Tongue (tissue), 2 donors: ENCODE data around the gene UGT1A8. TPM values are rescaled to one million over a fixed set of nuclear protein-coding genes. Genes with fewer than 3 reads are reported as not detected.
A peak's percentile ranks its signal among the peaks of the same experiment; 100 is the strongest.
"Not testable (repeated sequence)": the region's sequence is repeated elsewhere in the genome, so short reads cannot be mapped to it uniquely, and the experiment has no call there.

ENCODE experiments used
- DNase-seq: peaks from one replicate; pipeline ENCODE4 v3.0.0-alpha.2; 2015
- total RNA-seq: library from RNA; depleted of rRNA; stranded (reverse); fragments of >200 nt; gene quantifications from one replicate; pipeline ENCODE4 v1.2.3, GENCODE V29; 2014

The UGT1A8 gene
- total RNA-seq, 1 donor from 2014 or later, result 0.31 TPM

DNA sequence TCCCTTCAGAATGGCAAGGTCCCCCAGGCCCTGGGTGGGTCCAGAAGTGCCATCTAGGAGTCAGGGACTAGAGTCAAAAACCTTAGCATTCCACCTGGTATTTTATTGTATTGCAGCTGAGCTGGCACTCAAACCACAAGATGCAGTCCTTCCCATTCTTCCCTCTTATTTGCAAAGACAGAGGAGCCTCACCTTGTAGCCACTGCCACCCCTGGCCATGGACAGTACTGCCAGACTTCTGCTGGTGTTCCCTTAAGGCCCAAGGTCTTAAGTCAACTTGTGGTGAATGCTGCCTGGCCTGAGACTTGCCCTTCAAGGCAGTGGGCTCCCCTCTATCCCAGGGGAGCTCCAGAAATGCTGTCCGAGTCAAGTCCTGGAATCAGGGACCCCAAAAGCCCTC is 25.7 kb downstream of the UGT1A8 start:
- no peak for DNase-seq

DNA sequence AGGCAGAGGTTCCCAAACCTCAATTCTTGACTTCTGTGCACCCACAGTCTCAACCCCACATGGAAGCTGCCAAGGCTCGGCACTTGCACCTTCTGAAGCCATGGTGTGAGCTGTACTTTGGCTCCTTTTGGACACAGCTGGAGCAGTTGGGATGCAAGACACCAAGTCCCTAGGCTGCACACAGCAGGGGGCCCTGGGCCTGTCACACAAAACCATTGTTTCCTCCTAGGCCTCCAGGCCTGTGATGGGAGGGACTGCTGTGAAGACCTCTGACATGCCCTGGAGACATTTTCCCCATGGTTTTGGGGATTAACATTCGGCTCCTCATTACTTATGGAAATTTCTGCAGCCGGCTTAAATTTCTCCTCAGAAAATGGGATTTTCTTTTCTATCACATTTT is 28.6 kb downstream of the UGT1A8 start:
- not testable (repeated sequence) for DNase-seq

DNA sequence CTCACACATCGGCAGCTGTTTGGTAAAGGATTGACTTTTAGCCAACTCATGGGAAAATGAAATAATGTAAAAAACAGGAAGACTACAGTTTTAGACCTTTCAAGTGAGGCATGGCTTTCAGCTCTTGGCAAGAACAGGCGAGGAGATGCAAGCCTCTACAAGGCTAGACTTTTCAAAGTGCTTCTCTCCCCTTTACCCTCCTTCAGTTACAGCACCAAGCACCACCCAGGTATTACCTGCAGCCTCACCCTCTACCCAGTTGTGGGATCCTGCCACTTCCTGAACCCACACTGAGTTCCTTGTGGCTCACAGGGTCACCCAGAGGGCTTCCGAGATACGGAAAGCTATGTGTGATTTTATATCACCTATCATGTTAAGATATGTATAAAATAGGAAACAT is 33.5 kb downstream of the UGT1A8 start:
- peak; percentile 0 for DNase-seq

DNA sequence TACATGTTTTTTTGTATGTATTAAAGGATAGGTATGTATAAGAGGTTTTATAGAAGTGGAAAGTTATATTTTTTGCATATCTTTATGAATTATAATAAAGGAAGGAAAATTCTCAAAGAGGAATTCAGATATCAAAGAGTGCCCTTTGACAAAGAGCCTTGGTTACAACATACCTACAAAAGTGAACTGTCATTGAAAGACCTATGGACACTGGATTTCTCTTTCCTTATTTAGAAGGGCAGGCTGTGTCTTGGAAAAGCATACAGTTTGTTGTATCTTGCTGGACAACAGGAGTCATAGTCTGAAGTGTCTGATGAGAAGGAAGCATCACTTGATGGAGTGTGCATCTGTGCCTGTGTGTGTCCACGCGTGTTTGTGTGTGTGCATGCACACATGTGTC is 34.0 kb downstream of the UGT1A8 start:
- DNase-seq, result no peak

DNA sequence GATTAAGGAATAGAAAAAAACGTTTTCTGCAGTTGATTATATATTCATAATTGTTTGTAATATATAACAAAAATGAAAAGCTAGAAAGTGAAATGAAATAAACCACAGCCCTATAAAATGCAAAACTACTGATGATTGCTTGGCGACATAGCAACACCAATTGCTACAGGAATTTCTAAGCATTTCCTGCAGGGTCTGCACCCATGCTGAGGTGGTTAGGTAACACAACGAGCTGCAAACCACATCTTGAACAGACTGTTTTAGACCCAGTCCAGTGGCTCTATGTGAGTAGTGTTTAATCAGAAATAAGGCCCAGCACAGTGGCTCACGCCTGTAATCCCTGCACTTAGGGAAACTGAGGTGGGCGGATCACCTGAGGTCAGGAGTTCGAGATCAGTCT is 37.1 kb downstream of the UGT1A8 start:
- DNase-seq, result no peak

DNA sequence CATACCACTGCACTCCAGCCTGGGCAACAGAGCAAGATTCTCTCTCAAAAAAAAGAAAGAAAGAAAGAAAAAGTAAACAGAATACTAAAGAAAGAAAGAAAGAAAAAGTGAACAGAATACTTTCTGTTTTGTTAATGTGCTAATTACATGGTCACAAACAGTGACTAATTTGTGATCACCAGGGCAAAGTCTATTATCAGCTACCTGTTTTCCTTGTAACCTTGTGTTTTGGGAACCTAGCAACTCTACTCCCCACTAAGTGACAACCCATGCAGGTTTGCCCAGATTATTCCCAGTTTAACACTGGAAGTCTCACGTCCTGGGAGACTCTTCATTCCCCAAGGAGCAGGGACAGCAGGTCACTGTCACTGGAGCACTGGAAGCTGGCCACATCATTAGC is 37.6 kb downstream of the UGT1A8 start:
- DNase-seq, result no peak

DNA sequence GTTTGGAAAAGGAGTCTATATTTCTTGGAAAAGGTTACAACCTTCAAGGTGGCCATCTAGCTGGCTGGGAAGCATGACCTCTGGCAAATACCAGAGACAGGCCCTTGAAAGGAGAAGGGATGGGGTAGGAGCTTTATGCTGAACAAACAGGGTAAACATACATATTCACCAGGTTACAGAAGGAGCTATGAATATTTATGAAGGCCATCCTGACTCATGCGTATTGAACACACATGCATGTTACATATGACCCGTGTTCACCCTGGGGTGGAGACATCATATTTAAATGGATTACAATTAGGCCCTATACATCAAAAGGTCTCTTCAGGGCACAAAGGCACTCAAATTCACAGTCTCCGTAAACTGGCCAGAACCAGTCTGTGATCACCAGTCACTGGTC is 38.5 kb downstream of the UGT1A8 start:
- not testable (repeated sequence) for DNase-seq

DNA sequence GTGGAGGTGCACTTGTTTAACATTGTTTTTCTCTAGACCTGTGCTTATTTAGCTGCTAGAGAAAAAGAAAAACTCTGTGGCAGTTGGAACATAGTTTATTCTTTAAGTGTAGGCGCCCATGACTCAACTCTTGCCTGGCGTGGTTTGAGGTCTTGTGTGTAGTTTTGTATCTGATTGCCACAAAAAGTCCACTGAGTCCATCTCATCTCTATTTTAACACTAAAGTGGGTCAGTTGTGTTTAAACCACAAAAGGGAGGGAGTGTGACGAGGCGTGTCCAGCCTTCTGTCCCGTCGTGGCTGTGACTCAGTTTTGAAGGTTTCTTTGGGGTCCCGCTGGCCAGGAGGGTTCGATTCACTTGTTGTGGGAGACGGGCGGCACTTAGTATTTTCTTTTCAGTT is 39.0 kb downstream of the UGT1A8 start:
- DNase-seq, result no peak

DNA sequence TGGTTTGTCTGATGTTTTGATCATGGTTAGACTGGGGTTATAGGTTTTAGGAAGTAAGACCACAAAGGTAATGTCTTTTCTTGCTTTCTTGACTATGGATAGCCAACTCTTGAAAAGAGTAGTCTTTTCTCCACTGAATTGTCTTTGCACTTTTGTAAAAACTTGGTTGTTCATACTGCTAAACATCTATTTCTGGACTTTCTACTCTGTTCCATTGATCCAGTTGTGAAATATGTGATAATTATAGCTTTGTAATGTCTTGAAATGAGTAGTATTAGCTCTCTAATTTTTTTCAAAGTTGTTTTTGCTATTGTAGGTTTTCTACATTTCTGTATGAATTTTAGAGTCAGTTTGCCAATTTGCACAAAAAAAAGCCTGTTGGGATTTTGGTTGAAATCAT is 41.2 kb downstream of the UGT1A8 start:
- no peak for DNase-seq

DNA sequence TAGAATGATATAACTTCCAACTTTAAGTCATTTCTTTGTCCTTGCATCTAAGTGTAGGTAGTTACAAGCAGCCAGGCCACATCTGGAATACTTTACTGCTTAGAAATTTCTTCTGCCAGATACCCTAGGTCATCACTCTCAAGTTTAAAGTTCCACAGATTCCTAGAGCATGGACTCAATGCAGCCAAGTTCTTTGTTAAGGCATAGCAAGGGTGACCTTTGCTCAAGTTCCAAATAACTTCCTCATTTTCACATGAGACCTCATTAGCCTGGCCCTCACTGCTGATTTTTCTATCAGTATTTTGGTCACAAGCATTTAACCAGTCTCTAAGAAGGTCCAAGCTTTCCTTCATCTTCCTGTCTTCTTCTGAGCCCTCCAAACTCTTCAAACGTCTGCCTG is 46.5 kb downstream of the UGT1A8 start:
- DNase-seq, result no peak

DNA sequence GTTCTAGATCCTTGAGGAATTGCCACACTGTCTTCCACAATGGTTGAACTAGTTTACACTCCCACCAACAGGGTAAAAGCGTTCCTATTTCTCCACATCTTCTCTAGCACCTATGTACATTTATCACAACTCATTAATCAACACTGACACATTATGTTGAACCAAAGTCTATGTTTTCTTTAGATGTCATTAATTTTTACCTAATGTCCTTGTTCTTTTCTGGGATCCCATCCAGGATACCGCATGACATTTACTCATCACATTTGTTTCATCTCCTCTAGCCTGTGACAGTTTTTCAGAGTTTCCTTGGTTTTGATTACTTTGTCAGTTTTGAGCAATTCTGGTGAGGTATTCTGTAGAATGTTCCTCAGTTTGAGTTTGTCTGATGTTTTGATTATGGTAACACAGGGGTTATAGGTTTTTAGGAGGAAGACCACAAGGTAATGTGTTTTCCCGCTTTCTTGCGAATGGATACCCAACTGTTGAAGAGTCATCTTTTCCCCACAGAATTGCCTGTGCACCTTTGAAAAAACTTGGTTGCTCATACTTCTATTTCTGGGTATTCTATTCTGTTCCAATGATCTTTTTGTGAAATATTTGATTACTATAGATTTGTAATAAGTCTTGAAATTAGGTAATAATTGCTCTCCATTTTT is 51.3 kb downstream of the UGT1A8 start:
- no peak for DNase-seq

DNA sequence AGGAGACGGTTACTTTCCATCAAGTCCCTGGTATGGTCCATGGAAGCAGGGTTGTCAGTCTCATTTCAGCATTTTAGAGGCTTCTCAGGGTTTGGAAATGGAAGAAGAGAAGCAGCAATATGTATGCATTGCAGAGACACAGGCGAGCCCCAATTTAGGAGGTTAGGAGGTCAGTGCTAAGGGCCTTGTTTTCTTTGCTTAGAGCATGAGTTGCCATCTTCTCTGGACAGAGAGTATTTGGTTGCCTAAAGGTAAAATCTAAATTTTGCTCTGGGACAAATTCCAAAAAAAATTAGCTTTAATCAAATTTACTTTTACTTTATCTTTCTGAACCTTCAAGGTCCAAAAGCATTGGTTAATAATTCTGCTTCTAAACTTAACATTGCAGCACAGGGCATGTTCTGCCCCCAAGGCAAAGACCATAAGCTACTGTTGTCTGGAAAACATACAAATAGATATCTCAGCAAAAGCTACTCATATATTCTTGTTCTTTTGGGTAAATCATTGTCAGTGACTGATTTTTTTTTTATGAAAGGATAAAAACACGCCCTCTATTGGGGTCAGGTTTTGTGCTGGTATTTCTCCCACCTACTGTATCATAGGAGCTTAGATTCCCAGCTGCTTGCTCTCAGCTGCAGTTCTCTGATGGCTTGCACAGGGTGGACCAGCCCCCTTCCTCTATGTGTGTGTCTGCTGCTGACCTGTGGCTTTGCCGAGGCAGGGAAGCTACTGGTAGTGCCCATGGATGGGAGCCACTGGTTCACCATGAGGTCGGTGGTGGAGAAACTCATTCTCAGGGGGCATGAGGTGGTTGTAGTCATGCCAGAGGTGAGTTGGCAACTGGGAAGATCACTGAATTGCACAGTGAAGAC is 54.1 kb downstream of the UGT1A8 start, which contains the start of gene UGT1A9:
TSS of gene UGT1A9 (plus strand) at position 609 of the 872 bp plus-strand sequence. CDS start at position 646, 37 bp downstream.
- no peak for DNase-seq

DNA sequence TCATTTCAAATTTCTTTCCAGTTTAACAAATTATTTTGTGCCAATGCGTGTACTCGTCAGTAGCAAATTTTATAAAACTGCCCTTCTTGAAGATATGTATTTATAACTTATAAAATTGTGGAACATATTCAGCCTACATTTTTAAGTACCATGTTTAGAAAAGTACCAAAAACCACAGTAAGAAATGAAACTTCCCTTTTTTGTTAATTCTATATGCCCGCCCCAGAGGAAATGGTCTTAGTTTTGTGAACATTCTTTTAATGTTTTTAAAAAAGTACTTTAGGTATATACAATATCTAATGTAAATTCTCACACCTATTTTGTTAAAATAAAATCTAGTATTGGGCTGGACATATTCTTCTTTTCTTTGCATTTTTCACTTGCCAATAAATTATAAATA is 55.5 kb downstream of the UGT1A8 start:
- no peak for DNase-seq

DNA sequence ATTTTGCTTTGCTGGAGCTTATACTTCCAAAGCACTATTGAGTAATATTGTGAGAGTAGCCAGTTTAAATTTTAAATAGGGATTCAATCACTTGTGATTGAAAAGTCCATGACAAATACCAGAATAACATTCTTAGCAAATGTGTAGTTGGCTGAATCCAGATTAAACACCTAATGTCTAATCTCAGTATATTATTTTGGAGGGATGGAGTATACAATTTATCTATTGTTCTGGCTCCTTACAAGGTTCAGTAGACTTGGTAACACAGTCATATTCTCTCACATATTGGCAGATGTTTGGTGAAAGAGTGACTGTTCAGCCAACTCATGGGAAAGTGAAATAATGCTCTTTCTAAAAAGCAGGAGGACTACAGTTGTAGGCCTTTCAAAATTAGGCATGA is 56.5 kb downstream of the UGT1A8 start:
- DNase-seq, result no peak

DNA sequence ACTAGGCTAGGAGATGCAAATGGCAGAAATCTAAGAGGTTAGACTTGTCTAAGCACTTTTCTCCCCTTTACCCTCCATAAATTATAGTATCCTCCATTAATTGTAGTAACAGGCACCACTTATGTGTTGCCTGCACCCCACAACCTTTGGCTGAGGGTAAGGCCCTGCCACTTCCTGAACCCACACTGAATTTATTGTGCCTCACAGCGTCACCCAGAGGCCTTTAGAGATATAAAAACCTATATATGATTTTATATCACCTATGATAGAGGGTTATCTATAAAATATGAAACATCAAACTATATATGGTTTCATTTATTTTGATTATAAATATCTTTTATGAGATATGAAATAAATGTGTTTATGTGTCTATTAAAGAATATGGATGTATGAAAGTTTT is 56.9 kb downstream of the UGT1A8 start:
- no peak for DNase-seq

DNA sequence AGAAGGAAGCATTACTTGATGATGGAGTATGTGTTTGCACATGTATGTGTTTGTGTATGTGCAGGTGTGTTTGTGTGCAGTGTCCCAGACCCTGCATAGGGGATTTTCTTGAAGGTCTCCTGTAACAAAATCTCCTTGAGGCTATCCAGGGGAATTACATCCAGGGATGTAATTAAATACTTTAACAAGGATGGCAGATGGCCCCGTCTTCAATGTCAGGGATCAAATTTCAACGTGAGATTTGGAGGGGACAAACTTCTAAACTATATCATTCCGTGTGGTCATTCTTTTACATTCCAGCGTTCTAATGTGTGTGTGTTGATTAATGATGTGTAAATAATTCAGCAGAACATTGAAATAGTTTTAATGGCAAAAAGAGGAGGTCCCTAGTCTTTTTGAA is 57.6 kb downstream of the UGT1A8 start:
- no peak for DNase-seq

DNA sequence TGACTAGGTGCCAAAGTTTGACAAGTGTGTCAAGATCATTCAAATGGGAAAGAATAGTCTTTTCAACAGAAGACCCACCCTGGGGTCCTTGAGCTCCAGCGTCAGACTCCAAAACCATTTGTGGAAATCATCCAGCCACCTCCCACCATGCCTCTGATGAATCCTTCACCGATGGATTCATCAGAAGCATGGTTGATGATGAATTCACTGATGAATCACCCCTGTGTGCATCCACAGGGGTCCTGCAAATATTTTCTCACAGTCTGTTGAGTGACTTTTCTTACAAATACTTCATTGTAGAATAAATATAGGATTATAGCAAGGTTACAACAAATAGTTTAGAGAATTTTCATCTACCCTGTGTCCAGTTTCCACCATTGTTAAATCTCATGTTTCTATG is 58.6 kb downstream of the UGT1A8 start:
- DNase-seq, result no peak

DNA sequence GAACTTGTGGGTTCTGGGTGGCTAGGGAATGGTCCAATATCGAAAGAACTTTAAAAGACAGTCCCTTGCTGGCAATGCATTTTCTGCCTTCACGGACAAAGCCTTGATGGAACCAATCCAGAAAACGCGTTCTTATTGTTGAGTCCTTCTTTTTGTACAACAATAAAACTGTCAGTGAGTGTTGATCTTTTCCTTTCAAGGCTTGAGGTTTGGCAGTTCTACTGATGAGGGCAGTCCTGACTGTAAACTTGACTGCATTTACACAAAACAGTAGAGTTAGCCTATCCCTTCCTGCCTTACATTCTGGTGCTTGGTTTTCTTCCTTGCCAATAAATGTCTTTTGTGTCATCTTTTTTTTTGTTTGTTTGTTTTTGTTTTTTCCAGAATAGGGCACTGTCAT is 61.8 kb downstream of the UGT1A8 start:
- no peak for DNase-seq

DNA sequence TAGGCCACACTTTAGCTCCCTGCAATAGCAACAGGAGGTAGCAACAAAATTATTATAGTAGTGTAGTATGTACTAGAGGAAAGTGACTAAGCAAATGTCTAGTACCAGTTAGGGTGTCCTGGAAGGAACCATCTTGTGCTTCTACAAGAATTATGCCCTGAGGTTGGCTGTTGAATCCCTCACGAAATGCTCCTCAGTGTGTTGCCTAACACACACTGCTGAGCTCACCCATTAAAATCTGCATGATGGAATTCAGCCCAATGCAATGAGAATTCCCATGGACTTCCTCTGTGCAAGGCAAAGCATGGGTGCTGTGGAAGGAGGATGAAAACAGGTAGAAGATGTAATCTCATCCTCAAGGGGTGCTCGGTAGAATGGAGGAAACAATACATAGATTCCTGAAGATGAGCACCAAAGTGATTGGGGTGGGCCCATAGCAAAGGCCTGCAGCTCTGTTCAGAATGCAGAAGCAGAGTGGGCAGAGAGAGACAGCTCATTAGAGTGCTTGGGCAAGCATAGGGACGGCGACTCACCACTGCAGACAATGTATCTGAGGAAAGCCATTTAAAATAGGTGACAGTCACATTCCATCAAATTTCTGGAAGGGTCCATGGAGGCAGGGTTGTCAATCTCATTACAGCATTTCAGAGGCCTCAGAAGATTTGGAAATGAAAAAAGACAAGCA is 63.1 kb downstream of the UGT1A8 start:
- no peak for DNase-seq

DNA sequence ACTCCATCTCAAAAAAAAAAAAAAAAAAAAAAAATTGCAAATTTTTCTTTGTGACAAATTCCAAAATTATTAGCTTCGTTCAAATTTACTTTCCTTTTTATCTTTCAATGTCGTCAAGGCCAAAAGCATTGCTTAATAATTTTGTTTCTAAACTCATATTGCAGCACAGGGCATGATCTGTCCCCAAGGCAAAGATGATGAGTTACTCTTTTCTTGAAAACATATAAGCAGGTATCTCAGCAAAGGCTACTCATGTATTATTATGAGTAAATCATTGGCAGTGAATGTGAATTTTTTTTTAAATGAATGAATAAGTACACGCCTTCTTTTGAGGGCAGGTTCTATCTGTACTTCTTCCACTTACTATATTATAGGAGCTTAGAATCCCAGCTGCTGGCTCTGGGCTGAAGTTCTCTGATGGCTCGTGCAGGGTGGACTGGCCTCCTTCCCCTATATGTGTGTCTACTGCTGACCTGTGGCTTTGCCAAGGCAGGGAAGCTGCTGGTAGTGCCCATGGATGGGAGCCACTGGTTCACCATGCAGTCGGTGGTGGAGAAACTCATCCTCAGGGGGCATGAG is 64.2 kb downstream of the UGT1A8 start, which contains the start of gene UGT1A7:
TSS of gene UGT1A7 (plus strand) at position 381 of the 579 bp plus-strand sequence. CDS start at position 418, 37 bp downstream.
- DNase-seq, result no peak

DNA sequence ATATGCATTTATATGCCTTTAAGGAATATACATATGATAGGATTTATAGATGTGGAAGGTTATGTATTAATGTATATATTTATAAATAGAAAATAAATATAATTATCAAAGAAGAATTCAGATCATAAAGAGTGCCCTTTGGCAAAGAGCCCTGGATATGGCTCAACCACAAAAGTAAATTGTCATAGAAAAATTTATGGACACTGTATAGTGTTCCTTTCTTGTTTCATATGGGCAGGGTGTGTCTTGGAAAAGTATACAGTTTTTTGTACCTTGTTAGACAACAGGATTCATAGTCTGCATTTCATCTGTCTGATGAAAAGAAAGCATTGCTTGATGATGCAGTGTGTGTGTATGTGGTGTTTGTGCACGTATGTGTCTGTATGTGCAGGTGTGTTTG is 67.2 kb downstream of the UGT1A8 start:
- no peak for DNase-seq

DNA sequence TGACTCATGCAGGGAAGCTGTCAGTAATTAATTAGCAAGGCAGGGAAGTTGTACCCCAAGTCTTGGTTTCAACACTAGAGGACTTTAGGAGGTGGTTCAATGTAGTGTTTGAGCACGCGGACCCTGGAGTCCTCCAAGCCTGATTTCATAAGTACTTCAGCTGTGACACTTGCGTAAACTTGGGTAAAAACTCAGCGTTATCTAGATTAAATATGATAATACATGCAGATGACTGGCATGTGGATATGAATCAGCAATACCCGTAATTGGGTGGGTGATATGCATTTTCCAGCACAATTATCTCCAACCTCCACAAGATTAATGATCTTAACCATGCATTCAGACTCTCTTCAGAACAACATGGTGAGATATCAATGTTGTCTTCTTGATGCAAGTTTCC is 69.5 kb downstream of the UGT1A8 start:
- no peak for DNase-seq

DNA sequence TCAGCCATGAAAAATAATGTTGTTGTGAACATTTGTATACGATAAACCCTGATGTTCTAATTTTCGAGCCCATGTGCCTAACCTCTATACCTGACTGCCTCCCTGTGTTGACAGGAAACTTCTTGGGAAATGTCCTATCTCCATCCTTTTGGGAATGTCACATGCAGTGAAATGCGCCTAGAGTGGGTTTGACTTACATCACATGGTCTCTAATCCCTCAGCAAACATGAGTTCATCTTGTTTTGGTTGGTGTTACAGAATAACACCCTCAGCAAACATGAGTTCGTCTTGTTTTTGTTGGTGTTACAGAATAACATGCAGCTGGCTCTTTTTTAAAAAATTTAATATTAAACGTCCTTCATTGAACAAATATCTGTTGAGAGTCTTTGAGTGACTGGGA is 70.9 kb downstream of the UGT1A8 start:
- DNase-seq, result no peak
